Activated CD4-positive, alpha-beta T cell treated with anti-CD3 and anti-CD28 coated beads, Interleukin-2, amount 50 U/mL, for 16 hours (primary cell): ENCODE measurements around the gene QSOX2.

Experiments
- DNase-seq: peaks from one replicate; pipeline ENCODE4 v3.0.0-alpha.2; 2020

The QSOX2 gene

DNA sequence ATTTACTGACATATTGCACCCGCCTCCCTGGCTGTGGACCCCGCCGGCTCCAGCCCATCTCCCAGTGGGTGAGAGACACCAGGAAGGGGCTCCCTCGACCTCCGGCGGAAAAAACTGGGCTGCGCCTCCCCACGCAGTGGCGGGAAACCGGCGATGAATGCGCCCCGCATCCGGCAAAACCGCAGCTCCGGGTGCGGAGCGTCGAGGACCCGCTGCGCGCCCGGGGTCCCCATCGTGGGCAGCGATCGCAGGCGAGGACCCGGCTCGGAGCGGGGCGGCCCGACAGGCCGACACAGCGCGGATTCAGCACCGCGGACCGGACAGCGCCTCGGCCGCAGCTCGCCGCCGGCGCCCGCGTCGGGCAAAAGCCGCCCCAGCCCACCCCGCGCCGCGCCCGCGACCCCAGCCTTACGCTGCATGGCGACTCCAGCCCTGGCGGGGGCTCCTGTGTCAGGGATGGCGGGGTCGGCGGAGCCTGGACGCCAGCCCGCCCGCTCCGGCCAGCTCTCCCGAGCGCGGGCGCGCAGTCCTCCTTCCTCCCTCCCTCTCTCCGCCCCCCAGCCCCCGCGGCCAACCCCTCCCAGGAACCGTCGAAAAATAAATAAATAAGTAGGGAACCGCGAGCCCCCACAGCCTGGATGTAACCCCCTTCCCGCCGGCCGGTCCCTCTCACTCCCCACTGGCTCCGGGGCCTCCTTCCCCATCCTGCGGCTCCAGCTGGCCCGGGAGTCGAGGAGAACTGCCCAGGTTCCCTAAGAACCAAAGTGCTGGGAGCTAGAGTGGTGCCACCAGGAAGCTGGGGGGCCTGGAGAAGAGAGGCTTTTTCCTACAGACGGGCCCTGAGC, 43.8 kb downstream of the QSOX2 start:
- DNase-seq: no peak

DNA sequence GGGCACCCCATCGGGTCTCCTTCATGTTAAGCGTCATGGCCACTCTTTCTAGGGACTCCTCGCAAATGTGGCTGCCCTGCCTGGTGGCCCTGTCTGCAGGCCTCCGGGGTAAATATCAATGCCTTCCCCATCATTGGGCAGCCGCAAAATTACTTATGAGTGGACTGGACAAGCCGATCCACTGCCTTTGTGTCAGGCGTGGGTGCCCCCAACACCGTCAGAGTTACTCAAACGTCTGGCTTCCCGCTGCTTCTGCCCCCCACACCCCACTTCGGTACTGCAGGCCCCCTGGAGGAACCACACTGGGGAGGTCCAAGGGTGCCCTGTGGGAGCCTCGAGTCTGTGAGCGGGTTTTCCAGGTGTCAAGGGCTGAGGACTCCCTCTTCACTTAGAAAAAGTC, 44.4 kb downstream of the QSOX2 start:
- no peak for DNase-seq

DNA sequence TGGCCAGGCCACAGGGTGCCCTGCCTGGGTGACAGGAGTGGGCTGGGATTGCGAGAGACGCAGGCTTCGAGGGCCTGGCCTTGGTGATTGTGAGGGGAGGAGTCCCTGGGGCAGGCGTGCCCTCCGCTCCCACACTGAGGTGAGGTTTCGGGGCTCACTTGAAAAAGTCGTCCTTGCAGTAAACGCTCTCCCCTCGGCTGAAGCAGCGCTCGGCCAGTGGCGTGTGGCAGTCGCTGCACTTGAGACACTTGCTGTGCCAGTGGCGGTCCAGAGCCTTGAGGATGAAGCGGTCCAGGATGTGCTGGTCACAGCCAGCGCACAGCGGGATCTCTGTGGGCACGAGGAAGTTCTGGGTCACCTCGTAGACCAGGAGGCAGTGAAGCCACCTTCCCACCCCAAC, 45.2 kb downstream of the QSOX2 start:
- DNase-seq: no peak

DNA sequence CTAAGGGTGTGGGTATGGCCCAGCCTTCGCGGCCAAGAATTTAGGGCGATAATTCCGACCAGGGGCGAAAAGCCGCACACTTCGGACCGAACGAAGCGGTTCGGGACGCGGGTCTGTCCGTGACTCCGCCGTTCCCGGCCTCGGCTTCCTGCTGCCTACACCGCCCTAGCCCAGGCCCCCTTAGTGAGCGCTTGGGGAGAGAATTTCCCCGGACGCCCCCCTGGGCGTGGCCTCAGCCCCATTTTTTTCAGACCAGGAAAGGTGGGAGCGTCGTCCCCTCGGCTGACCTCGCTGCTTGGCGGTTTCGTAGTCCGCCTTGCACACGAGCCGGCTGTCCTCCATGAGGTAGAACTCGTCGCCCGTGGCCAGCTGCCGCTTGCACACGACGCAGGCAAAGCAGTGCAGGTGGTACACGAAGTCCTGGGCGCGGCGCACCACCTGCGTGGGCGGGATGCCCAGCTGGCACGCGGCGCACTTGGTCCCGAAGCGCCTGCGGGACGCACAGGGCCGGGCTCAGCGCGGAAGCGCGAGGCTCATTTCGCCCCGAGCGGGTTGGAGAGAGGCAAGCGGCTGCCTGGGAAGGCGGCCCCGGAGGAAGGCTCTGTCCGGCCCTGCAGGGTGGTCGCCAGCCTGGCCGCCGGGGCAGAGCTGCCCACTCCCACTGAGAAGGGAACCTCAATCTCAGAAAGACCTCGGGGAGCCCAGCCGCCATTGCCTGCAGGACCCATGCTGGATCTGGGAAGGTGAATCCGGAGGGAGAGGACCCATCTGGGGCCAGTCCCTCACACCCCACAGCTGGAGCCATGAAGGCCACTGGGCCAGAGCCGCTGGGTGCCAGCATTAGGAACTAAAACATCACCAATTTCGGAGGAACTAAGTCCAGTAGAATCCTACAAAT, 46.0 kb downstream of the QSOX2 start:
- DNase-seq: no peak

GRCh38 chr9:136198605-136199083, 47.0 kb downstream of the QSOX2 start:
- no peak for DNase-seq

GRCh38 chr9:136197930-136198604, 47.5 kb downstream of the QSOX2 start:
- no peak for DNase-seq

GRCh38 chr9:136197084-136197875, 48.3 kb downstream of the QSOX2 start:
- no peak for DNase-seq

- DNase-seq: no peak
These were observed 49.1 kb downstream of the QSOX2 start for GRCh38 chr9:136196404-136197083.

GRCh38 chr9:136194540-136194939, 51.1 kb downstream of the QSOX2 start:
- DNase-seq: no peak

DNA sequence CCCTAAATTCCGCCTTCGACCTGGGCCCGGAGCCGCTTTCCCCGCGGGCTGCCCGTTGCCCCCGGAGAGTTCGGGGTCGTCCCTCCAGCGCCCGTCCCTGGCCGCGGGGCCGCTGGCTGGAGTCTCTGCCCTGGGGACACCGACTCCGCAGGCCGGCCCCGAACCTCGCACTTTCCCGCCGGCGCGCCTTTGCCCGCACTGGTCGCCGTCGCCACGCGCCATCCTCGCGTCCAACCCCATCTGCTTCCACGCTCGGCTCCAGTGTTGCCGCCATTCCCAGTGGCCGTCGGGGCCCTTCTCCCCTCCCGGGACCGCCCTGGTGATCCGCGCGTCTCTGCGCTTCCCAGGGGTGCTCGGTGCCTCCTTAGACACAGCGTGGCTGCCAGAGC, 51.7 kb downstream of the QSOX2 start:
- no peak for DNase-seq

- DNase-seq: no peak
These were observed 52.3 kb downstream of the QSOX2 start for GRCh38 chr9:136193127-136193890.

GRCh38 chr9:136192289-136193126, 53.1 kb downstream of the QSOX2 start:
- no peak for DNase-seq

DNA sequence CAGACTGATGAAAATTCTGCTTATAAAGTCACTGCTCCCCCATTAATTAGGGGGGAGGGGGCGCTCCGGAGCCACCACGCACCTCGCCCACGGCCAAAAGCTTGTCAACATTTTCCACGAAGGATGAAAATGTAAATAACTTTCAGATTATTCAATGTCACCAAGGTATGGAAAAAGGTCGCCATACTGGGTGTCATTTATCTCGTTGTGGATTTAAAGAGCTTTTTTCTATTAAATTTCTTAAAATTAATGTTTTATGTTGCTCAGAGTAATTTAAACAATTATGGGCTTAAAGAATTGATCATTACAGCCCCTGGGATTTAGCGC, 53.7 kb downstream of the QSOX2 start:
- no peak for DNase-seq

- DNase-seq: no peak
These were observed 54.3 kb downstream of the QSOX2 start for GRCh38 chr9:136191099-136191959.

DNA sequence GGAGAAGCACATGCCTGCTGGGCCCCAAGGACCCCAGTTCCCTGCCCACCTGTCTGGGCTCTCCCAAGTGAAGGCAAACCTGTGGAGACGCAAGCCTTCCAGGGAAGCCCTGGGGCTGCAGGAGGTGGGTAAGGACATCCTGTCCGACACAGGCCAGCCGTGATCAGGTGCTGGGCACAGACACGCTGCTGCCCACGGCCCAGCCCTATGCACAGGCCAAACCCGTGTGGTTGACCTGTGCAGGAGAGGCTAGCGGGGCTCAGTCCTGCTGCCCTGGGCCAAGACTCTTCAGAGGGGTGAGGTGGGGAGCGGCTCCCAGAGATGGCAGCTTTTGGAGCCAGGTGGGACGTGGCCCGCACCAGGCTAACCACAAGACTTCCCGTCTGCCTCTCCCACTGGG, 55.0 kb downstream of the QSOX2 start:
- no peak for DNase-seq

GRCh38 chr9:136190237-136190601, 55.4 kb downstream of the QSOX2 start:
- no peak for DNase-seq

DNA sequence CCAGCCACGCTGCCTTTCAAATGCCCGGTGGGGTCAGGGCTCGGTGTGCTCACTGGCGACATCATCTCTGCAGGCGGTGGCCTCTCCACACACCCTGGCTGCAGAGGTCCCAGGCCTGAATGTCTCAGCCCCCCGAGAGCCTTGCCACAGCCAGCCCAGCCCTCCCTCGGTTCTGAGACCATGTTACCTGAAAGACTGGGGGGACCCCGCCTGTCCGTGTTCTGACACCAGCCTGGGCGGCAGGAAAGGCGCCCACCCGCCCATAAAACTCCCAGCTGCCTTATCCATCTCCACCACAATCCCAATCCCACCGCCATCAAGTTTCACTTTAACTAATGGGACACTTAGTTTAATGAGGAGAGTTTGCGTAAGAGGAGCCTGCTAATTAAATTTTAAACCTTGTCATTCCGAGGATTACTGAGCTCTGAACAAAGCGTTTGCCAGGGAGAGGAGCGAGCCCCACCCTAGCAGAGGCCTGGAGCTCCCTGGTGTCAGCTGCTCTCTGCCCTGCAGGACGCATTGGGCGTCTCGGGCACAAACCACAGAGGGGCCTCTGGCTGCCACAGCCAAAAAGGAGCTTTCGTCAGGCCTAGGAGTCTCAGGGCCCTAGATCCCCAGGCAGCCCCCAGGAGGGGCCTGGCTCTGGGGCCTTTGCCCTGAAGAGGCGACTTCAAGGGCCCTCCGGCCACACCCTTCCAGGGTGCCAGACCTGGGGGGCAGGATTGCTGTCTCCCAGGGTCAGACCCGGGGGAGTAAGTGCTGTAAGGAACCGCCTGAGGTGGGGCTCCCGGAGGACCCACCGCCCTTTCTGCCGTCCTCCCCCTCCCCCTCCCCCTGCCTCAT, 56.0 kb downstream of the QSOX2 start:
- no peak for DNase-seq
